ENCODE data around the gene METTL22.
A peak's percentile ranks its signal among the peaks of the same experiment; 100 is the strongest.
"Not testable (repeated sequence)": the region's sequence is repeated elsewhere in the genome, so short reads cannot be mapped to it uniquely, and the experiment has no call there.

METTL22 gene

DNA sequence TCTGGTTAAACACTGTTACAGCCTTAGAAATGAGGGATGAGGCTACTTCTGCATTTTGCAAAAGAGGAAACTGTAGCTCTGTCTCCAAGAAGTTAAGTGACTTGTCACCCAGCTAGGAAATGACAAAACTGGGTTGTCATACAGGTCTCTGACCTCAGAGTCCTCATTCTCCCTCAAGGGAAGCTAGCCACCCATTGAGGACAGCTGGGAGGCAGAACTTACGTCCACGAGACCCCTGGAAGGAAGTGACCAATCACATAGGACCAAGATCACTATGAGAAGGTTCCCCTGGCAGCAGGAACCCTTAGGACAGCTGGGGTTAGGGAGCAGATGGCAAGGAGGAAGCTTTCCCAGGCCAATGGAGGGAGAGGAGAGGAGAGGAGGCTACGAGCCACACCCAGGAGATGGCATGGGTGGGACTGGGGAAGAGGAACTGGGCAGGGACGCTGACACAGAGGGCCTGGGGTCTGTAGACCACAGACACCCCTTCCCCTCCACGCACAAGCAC lies 11.2 kb downstream of the METTL22 start:
- no peak for DNase-seq (ENCODE audit: low read depth)

DNA sequence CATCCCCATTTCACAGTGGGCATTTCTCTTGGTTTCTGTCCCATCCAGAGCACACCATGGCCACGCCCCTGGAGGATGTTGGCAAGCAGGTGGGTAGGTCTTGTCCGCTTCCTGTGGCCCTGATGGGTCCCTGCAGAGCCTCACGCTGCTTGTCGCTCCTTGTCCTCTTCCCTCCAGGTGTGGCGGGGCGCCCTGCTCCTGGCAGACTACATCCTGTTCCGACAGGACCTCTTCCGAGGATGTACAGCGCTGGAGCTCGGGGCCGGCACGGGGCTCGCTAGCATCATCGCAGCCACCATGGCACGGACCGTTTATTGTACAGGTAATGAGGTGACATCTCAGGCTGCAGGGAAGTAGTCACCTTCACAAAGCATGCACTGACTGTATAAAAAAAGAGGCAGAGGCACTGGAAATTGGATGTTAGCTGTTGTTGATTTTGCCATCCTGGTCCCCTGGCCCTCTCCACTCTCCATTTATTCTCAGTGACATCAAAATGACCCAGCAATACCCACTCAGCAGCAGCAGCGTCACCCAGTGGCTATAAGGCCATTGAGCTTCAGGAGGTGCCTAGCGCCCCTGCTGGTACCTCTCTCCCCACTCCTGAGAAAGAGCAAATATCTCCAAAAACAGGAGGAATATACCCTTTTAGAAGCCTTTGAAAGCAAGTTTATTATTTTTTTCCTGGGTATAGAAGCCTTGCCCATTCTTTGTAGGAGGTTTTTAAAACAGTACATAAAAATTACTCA lies 13.7 kb downstream of the METTL22 start:
- DNase-seq (ENCODE audit: low read depth): no peak

DNA sequence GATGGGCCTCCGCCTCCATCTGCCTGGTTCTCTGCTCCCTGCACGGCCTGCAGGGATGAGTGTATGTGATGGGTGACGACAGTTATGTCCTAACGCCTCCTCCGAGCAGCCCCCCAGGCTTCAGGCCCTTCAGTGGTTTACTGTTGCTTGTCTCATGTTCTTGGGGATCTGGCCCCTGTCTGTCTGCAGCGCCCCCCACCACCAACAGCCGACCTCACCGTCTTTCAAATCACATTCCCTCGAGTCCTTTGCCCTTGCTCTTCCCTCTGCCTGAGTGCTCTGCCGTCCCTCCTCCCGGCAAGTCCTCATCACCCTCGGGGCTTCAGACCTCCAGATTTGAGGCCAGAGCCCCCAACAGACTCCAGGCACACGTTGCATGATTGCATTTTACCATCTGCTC lies 18.2 kb downstream of the METTL22 start:
- no peak for DNase-seq (ENCODE audit: low read depth)

DNA sequence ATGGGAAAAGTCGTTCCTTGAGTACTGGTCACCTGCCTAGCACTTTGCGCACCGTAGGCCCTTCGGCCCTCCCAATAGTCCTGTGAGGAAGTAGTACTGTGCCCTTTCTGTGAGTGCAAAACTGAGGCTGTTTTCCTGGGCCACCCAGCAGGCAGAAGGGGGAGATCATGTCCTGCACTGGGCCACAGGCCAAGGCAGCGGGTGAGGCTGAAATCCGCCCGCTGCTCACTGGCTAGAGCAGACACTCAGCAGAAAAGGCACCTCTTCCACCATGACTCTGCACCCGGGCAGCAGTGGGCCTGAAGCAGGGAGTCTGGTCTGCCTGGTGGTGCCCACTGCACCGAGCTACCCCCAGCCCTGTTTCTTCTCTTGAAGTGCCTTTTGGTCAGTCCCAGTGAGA lies 20.2 kb downstream of the METTL22 start:
- DNase-seq (ENCODE audit: low read depth): no peak

DNA sequence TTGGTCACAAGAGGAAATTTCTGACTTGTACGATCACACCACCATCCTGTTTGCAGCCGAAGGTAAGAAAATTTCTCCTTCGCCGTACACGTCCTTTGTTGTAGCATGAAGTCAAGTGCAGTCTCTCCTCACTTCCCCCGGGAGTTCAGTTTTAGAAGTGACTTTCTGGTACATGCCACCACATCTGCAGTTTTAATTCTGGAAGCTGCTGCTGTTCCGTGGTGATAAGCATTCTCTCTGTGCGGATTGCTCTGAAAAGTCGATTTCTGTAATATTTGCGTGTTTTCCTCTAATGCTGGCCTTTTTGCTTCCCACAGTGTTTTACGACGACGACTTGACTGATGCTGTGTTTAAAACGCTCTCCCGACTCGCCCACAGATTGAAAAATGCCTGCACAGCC lies 20.6 kb downstream of the METTL22 start:
- DNase-seq (ENCODE audit: low read depth): no peak

DNA sequence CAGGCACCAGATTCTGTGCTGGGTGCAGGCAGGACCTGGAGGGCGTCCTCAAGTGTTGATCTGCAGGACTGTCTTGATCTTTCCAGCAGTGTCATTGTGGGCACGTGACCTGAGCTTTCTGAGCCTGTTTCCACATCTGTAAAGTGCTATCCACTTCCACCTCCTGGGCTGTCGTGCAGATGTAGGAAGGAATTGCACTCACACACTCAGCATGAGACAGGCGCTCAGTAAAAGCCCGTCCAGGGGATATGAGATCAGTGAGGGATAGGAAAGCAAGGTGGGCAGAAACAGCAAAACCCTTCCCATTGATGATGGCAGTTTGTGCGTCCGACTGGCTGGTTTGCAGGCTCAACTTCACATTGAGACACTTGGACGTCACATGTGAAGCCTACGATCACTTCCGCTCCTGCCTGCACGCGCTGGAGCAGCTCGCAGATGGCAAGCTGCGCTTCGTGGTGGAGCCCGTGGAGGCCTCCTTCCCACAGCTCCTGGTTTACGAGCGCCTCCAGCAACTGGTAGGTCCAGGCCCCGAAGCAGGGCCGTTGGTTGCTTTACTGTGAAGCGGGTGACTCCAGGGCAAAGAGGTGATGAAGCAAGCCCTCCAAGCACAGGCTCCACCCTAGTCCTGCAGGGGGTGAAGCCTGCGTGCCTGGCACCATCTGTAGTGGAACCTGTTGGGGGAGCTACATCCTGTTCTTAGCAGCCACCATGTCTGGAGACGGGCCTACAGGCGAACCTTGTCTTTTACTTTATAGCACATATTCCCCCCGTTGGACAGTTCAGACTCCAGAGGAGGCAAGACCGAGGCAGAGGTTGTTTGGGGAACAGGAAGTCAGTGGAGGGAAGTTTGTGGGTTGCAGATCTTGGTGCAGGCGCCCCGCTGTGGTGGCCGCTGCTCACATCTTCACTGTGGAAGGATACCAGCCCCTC lies 23.0 kb downstream of the METTL22 start:
- DNase-seq (ENCODE audit: low read depth): no peak

DNA sequence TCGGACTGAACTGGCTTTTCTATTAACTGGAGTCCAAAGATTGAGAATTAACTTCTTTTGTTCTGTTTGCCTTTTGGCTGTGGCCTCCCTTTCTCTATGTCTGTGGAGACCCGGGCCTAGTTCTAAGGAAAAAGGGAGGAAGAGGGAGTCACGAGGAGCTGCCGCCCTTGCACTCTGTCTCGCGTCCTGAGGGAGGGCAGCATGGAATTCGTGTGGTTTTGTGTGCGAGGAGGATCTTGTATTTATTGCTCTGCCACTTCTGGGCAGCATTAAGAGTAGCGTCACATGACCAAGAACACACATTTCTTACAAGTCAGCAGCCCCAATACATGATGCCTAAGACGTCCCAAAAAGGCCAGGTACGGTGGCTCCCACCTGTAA lies 23.6 kb downstream of the METTL22 start:
- DNase-seq (ENCODE audit: low read depth): no peak

DNA sequence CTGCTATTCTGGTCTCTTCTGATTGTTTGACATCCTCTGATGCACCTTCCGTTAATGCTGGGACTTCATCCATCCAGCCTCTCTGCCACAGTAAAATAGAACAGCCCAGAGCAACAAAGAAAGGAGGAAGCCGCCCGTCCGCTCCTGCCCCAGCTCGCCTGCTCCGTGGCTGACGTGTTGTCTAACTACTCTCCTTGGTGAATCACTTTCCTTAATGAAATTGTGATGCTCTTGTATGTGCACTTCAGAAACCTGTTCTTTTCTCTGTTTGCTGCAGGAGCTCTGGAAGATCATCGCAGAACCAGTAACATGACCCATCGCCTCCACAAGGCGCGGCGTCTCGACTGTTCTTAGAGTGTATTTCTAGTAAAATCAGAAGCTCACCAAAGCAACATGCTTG lies 24.3 kb downstream of the METTL22 start:
- DNase-seq (ENCODE audit: low read depth): no peak

DNA sequence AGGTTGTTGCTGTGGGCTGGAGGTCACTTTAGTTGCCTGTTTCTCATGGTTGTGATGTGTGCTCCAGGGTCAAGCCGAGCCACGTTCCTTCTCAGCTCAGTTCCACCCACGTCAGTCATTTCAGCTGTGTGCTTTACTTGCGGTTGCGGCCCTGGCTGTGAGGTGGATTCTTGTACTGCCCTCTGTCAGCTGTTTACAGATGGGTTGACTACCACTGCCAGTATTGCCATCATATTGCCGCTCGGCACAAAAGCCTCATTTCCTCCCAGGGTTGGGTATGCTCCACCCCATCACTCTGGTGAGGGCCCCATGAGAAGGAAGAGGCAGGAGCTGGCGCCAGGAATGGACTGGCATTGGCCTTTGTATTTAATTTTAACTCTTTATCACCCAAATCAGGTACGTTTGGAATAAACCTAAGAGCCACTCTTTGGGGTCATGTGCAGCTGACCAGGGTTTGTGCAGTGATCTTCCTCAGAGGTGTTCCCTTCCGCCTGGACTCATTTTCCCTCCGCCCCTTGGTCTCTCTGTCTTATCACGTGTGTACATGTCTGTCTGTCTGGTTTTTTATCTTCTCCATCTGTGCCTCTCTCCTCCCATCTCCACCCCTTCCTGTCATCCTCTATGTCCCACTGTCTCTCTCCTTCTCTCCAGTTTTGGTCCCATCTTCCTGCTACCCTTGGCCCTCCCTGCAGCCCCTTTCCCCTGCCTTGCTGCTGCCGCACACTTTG lies 25.0 kb downstream of the METTL22 start:
- no peak for DNase-seq (ENCODE audit: low read depth)

DNA sequence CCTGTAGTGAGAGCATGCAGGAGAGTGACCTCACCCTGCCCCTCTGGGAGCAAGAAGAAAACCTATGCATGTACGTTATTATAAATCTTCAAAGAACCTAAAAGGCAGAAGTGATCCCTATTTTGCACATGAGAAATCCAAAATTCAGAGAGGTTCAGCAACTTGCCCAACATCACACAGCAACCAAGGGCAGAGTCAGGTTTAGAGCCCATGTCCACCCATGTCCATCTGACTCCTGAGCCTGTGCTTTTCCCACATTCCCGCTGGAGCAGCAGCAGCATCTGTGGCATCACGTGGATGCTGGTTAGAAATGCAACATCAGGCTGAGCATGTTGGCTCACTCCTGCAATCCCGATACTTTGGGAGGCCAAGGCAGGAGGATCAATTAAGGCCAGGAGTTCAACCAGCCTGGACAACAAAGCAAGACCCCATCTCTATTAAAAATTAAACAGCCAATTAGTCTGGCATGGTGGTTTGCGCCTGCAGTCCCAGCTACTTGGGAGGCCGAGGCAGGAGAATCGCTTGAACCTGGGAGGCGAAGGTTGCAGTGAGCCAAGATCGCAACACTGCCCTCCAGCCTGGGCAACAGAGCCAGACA lies 26.3 kb downstream of the METTL22 start:
- no peak for DNase-seq (ENCODE audit: low read depth)

DNA sequence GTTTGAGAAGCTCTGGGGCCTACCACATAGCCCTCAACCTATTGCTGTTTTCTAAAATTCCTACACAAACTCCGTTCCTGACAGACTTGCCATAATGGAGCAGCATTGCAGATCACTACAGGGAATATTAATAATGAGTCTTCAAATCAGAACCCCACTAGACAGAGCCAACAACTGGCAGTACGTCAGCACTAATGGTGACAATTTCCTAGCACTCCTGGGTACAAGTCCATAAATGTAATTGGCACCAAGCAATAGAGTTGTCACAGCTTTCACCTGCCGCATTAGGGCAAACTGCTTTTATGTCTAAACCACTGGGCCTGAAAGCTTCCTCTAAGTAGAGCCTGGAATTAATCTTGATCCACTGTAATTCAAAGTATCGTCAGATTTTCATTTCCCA lies 27.4 kb downstream of the METTL22 start:
- no peak for DNase-seq (ENCODE audit: low read depth)

DNA sequence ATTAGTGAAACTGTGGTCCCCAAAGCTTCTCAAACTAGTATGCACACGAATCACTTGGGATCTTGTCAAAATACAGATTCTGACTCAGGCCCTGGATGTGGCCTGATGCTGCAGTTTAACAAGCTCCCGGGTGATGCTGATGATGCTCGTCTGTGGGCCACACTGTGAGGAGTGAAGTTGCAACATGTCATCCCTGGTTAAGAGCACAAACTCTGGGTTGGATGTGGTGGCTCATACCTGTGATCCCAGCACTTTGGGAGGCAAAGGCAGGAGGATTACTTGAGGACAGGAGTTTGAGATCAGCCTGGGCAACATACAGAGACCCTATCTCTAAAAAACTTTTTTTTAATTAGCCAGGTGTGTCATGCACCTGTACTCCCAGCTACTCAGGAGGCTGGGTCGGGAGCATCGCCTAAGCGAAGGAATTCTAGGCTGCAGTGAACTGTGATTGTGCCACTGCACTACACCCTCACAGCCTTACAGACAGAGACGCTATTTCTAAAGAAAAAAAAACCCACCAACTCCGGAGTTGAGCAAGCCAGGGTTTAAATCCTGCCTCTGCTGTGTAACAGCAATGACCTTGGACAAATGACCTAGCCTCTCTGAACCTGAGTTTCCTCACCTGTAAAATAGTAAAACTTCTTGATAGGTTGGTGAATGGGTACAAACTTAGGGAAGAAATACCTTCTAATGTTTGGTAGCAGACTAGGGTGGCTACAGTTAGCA lies 28.5 kb downstream of the METTL22 start:
- DNase-seq (ENCODE audit: low read depth): no peak

DNA sequence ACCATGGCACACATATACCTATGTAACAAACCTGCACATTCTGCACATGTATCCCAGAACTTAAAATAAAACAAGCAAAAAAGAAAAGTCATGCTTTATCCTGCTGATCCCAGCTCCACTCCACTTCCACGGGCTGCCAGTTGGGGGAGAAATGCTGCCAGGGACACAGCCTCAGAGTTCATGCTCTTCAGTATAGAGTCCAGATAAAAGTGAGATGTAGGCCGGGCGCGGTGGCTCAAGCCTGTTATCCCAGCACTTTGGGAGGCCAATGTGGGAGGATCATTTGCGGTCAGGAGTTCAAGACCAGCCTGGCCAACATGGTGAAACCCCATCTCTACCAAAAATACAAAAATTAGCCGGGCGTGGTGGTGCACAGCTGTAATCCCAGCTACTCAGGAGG lies 30.5 kb downstream of the METTL22 start:
- not testable (repeated sequence) for DNase-seq (ENCODE audit: low read depth)

DNA sequence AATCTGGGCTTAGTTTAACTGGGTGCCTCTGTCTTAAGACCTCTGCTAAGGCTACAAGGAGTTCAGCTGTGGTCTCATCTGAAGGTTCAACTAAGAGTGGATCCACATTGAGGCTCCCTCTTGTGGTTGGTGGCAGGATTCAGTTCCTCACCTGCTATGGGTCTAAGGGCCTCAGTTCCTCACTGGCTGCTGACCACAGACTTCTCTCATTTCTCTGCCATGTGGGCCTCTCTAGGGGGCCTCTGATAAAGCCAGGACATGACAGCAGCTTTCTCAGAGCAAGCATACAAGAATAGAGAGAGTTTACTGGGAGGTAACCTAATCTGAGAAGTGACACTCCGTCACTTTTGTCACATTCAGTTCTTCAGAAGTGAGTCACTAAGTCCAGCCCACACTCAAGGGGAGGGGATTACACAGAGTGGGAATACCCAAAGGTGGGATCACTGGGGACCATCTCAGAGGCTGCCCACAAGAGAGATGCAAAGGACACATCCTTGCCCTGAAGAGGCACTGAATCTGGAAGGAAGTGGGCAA lies 33.8 kb downstream of the METTL22 start:
- DNase-seq (ENCODE audit: low read depth): no peak

DNA sequence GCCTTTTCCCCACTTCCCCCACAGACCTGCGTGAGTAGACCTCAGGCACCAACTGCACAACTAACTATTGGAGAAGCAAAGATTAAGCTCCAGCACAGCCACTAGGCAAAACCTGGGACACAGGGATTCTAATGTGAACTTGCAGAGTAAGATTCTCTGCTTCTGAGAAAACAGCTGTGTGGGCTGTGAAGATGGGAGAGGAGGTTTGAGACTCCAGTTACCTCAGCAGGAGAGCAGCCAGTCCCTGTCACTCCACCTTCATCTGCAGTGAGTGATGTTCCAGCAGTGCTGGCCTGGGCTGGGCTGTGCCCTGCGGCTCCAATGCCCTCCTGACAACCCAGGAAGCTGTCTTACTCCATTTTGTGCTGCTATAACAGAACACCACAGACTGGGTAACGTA lies 34.9 kb downstream of the METTL22 start:
- DNase-seq (ENCODE audit: low read depth): no peak

DNA sequence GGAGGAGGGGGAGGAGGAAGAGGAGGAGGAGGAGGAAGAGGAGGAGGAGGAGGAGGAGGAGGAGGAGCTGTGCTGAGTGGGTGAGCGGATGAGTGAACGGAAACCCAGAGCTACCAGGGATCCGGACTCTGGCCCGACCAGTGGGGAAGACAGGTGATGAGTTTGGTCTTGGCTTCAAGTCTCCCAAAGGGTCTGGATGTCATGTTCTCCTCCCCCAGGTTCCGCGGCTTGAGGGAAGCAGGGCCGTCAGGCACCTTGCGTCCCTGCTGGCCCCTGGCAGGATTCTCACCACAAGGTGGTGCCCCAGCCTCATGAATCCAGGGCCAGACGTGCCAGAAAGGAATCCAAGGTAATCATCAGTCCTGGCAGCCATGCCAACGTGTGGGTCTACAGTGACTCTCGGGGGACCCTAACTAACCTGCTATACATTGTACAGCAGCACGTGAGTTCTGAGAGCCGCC lies 39.4 kb downstream of the METTL22 start:
- peak; percentile 28 for DNase-seq (ENCODE audit: low read depth)

DNA sequence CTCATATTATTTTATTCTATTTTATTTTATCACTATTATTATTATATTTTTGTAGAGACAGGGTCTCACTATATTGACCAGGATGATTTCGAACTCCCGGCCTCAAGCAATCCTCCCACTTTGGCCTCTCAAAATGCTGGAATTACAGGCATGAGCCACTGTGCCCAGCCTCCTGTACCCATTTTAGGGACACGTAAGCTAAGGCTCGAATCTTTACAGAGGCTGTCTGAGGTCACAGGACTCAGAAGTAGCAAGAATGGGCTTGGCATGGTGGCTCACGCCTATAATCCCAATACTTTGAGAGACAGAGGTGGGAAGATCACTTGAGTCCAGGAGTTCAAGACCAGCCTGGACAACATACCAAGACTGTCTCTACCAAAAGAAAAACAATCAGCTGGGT lies 40.2 kb downstream of the METTL22 start:
- DNase-seq (ENCODE audit: low read depth): no peak

DNA sequence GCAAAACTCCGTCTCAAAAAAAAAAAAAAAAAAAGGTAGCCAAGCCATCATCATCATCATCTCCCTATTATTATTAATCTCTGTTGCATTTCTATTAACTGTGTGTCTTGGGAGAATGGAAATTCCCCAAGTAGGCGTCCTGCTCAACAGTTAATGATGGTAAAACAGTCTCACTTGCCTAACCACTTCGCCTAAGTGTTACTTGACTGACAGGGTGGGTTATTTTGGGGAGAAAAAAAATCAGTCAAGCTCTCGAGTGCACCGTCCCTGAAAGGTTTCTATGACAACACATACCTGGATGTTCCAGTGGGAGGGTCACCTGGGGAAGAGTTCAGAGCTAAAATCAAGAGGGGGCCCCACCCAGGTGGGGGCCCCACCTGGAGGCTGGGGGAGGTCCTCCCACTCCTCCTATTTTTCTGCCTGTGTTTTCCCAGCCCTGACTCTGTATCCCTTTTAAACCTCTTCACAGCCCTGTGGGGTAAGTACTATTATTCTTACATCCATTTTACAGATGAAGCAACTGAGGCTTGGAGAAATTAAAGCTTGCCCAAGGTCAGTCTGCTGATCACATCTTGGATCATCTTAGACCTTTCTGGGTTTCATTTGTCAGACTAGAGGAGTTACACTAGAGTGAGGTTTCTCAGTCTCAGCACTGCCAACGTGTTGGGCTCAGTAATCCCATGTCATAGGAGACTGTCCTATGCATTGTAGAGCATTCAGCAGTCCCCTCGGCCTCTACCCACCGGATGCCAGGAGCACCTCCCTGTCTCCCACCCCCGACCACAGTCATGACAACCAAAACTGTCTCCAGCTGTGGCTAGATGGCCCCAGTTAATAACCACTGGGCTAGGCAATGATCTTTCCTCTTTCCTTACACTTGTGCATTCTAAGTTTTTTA lies 41.9 kb downstream of the METTL22 start:
- DNase-seq (ENCODE audit: low read depth): no peak

DNA sequence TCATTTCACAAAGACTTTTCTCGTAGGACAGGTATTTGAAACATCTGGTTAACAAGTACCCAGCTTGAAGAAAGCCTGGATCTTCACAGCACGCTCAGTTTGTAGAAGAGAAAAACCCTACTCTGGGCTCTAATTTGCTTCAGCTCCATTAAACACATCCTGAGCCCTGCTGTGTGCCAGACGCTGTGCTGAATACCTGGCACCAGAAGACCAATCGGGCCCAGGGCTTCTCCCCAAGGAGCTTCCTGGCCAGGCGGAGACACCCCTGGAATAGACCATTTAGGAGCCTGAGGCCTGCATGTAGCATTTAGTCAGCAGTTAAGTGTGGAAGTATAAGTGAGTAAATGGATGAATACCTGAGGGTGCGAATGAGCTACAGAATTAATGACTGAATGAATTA lies 44.0 kb downstream of the METTL22 start:
- no peak for DNase-seq (ENCODE audit: low read depth)

DNA sequence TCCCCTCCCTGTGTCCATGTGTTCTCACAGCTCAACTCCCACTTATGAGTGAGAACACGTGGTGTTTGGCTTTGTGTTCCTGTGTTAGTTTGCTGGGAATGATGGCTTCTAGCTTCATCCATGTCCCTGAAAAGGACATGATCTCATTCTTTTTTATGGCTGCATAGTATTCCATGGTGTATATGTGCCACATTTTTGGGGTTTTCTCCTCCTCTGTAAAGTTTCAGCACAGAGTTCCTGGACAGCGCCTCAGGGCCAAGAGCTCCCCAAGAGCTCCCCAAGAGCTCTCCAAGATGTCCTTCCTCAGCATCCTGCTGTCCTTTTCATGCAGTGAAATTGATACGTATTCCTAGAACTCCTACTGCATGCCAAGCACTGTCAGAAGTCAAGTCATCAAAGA lies 46.0 kb downstream of the METTL22 start:
- no peak for DNase-seq (ENCODE audit: low read depth)

All from HS-5 (cell line).